Astrocyte (in vitro differentiated cells and primary cell): Measurements from ENCODE around the gene SLC45A1. TPM values are rescaled to one million over a fixed set of nuclear protein-coding genes. Genes with fewer than 3 reads are reported as not detected.

Experiments
- DNase-seq: peaks from one replicate; pipeline ENCODE4 v3.0.0-alpha.2; 2010; ENCODE audit warnings: low read depth
- FAIRE-seq: peaks from 2 replicates; lab custom pipeline; 2011; peaks lifted over from hg19 to GRCh38; lab: Jason Lieb, UNC
- H2AFZ ChIP-seq: 2 replicates; pipeline ENCODE4 v1.6.0; 2012; ENCODE audit warnings: low read depth, low read length, inconsistent platforms
- H3K27ac ChIP-seq: 2 replicates; pipeline ENCODE4 v1.5.1; 2011; ENCODE audit warnings: low read depth, low read length, inconsistent platforms
- H3K27me3 ChIP-seq: 2 replicates; pipeline ENCODE4 v1.6.0; 2011; ENCODE audit warnings: low read length, inconsistent platforms; ENCODE audit not compliant: insufficient read depth
- H3K36me3 ChIP-seq: 2 replicates; pipeline ENCODE4 v1.5.1; 2011; ENCODE audit warnings: low read length, inconsistent platforms; ENCODE audit not compliant: insufficient read depth
- H3K4me1 ChIP-seq: 2 replicates; pipeline ENCODE4 v1.5.1; 2011; ENCODE audit warnings: low read length, inconsistent platforms; ENCODE audit not compliant: insufficient read depth
- H3K4me2 ChIP-seq: 2 replicates; pipeline ENCODE4 v1.6.0; 2012; ENCODE audit warnings: low read length, inconsistent platforms
- H3K4me3 ChIP-seq: 2 replicates; pipeline ENCODE4 v1.5.1; 2011; ENCODE audit warnings: low read depth, mild to moderate bottlenecking, low read length, inconsistent platforms; ENCODE audit not compliant: insufficient read depth
- H3K79me2 ChIP-seq: 2 replicates; pipeline ENCODE4 v1.6.0; 2012; ENCODE audit warnings: mild to moderate bottlenecking, low read length, inconsistent platforms; ENCODE audit not compliant: insufficient read depth
- H3K9ac ChIP-seq: 2 replicates; pipeline ENCODE4 v1.6.0; 2012; ENCODE audit warnings: mild to moderate bottlenecking, low read length, inconsistent platforms
- H3K9me3 ChIP-seq: 2 replicates; pipeline ENCODE4 v1.5.1; 2012; ENCODE audit warnings: low read depth, mild to moderate bottlenecking, low read length, inconsistent platforms; ENCODE audit not compliant: insufficient read depth
- H4K20me1 ChIP-seq: 2 replicates; pipeline ENCODE4 v1.6.0; 2012; ENCODE audit warnings: low read length, inconsistent platforms; ENCODE audit not compliant: insufficient read depth
- H3K27ac Mint-ChIP-seq: one replicate; pipeline ENCODE4 v1.8.0; 2021; ENCODE audit warnings: mild to moderate bottlenecking, mixed read lengths; ENCODE audit not compliant: unreplicated experiment
- H3K27me3 Mint-ChIP-seq: one replicate; pipeline ENCODE4 v1.8.0; 2021; ENCODE audit warnings: low read depth, mixed read lengths; ENCODE audit not compliant: unreplicated experiment
- H3K36me3 Mint-ChIP-seq: one replicate; pipeline ENCODE4 v1.8.0; 2021; ENCODE audit warnings: low read depth, mixed read lengths; ENCODE audit not compliant: unreplicated experiment
- H3K4me1 Mint-ChIP-seq: one replicate; pipeline ENCODE4 v1.8.0; 2021; ENCODE audit warnings: low read depth, mixed read lengths; ENCODE audit not compliant: unreplicated experiment
- H3K4me3 Mint-ChIP-seq: one replicate; pipeline ENCODE4 v1.8.0; 2021; ENCODE audit warnings: mild to moderate bottlenecking, moderate library complexity, mixed read lengths; ENCODE audit not compliant: unreplicated experiment
- H3K9me3 Mint-ChIP-seq: one replicate; pipeline ENCODE4 v1.8.0; 2021; ENCODE audit warnings: mild to moderate bottlenecking, mixed read lengths; ENCODE audit not compliant: unreplicated experiment
- CTCF ChIP-seq: IDR thresholded peaks from 2 replicates; pipeline ENCODE4 v1.5.1; 2011; ENCODE audit warnings: low read depth, mild to moderate bottlenecking, inconsistent platforms, low read length, moderate library complexity; ENCODE audit not compliant: insufficient read depth
- EZH2 ChIP-seq: IDR thresholded peaks from 2 replicates; pipeline ENCODE4 v1.6.1; 2012; ENCODE audit warnings: mild to moderate bottlenecking, low read length, inconsistent platforms; ENCODE audit not compliant: insufficient read depth
- total RNA-seq: library from RNA; stranded (reverse); gene quantifications from 2 replicates; pipeline ENCODE4 v1.2.1, GENCODE V29; 2021

The SLC45A1 gene
- total RNA-seq, 1 donor from 2014 or later, result 0.95 TPM

DNA sequence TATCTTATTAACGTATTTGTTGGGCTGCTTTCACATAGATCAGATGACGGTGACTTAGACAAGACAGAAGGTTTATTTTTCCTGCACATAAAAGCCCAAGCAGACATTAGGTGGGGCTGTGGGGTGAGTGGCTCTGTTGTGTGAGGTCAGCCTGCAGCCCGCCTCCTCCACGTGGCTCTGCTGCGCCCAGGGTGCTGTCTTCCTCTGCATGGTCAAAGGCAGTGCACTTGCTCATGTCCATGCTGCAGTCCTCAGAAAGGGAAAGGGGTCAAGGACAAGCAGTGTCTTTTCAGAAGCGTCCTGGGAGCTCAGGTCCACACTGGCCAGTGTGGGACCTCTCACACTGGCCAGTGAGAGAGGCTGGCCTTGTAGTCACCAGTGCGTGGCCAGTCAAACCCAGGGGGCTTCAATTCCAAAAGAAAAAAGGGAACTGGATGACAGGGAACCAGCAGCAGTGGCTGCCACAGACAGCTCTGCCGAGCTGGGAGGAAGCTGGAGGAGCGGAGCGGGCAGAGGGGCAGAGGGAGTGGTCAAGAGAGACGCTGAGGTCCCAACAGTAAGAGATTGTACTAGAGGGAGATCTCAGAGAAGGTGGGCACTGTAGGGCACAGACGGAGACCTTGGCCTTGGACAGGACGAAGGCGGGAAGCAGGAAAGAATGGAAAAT, 35.9 kb upstream of the SLC45A1 start:
- H3K27me3 Mint-ChIP-seq, result peaks cover 4% of the 10 kb centered on the region
- Histone ChIP-seq H3K36me3 (no peaks in the 10 kb centered on the region), H3K27ac (no peak overlapping the region), H3K4me3 (no peak overlapping the region), H3K4me2 (no peak overlapping the region), H3K79me2 (no peaks in the 10 kb centered on the region), H3K9me3 (no peaks in the 10 kb centered on the region), H4K20me1 (no peaks in the 10 kb centered on the region), H3K27me3 (no peaks in the 10 kb centered on the region), H3K9ac (no peak overlapping the region), H2AFZ (peak overlapping the region; percentile 17), H3K4me1 (no peaks in the 10 kb centered on the region)
- no peak for FAIRE-seq
- no peaks in the 10 kb centered on the region for H3K4me1 Mint-ChIP-seq
- no peak for TF ChIP-seq CTCF
- TF ChIP-seq EZH2, result no peak
- DNase-seq, result no peak
- H3K36me3 Mint-ChIP-seq, result no peaks in the 10 kb centered on the region
- H3K4me3 Mint-ChIP-seq, result no peak overlapping the region
- peak overlapping the region; percentile 15 for H3K27ac Mint-ChIP-seq
- H3K9me3 Mint-ChIP-seq, result no peaks in the 10 kb centered on the region

GRCh38 chr1:8283058-8283884, 34.6 kb upstream of the SLC45A1 start:
- H3K9me3 ChIP-seq, result no peaks in the 10 kb centered on the region
- no peaks in the 10 kb centered on the region for H3K36me3 ChIP-seq
- no peak overlapping the region for H3K27ac ChIP-seq
- Mint-ChIP-seq H3K9me3 (no peaks in the 10 kb centered on the region), H3K27me3 (peaks cover 4% of the 10 kb centered on the region), H3K4me1 (no peaks in the 10 kb centered on the region), H3K36me3 (no peaks in the 10 kb centered on the region), H3K27ac (no peak overlapping the region), H3K4me3 (no peak overlapping the region)
- H3K27me3 ChIP-seq, result no peaks in the 10 kb centered on the region
- H3K79me2 ChIP-seq, result no peaks in the 10 kb centered on the region
- no peak overlapping the region for H3K9ac ChIP-seq
- no peaks in the 10 kb centered on the region for H3K4me1 ChIP-seq
- TF ChIP-seq CTCF (no peak), EZH2 (no peak)
- H3K4me3 ChIP-seq, result no peak overlapping the region
- H2AFZ ChIP-seq, result no peak overlapping the region
- no peaks in the 10 kb centered on the region for H4K20me1 ChIP-seq
- FAIRE-seq (no peak), DNase-seq (no peak)
- no peak overlapping the region for H3K4me2 ChIP-seq
